C4-2B (cell line): ENCODE results near the gene TUBGCP5.
"Not testable (repeated sequence)": the region's sequence is repeated elsewhere in the genome, so short reads cannot be mapped to it uniquely, and the experiment has no call there.

Experiments used
- H3K27ac ChIP-seq: fragments of 450-650 bp; 2 replicates; pipeline ENCODE4 v1.5.1; 2017
- ZFX ChIP-seq: fragments of 450-650 bp; IDR thresholded peaks from 2 replicates; pipeline ENCODE4 v1.6.1; 2017
- TF ChIP-seq, protein P1 (sequence below): fragments of 450-650 bp; conservative IDR thresholded peaks from 2 replicates; pipeline ENCODE4 v1.5.1; 2017; ENCODE audit warnings: mild to moderate bottlenecking

Gene TUBGCP5

DNA sequence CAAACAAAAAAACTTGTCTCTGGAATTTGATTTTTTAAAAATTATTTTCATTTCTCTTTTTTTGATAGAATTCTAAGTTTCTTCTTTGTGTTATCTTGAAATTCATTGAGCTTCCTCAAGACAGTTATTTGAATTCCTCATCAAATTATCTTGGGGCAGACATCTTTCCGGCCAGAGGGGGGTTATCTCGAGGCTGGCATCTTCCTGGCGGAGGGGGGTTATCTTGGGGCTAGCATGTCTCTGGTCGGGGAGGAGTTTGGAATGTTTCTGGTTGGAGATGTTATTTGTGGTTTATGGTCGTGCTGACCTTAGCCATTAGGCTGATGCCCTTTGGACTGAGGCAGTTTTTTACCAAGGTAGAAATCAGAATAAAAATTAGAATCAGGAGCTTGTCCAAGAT is 15.9 kb upstream of the TUBGCP5 start:
- H3K27ac ChIP-seq = no peak overlapping the region
- TF ChIP-seq, protein P1, sequence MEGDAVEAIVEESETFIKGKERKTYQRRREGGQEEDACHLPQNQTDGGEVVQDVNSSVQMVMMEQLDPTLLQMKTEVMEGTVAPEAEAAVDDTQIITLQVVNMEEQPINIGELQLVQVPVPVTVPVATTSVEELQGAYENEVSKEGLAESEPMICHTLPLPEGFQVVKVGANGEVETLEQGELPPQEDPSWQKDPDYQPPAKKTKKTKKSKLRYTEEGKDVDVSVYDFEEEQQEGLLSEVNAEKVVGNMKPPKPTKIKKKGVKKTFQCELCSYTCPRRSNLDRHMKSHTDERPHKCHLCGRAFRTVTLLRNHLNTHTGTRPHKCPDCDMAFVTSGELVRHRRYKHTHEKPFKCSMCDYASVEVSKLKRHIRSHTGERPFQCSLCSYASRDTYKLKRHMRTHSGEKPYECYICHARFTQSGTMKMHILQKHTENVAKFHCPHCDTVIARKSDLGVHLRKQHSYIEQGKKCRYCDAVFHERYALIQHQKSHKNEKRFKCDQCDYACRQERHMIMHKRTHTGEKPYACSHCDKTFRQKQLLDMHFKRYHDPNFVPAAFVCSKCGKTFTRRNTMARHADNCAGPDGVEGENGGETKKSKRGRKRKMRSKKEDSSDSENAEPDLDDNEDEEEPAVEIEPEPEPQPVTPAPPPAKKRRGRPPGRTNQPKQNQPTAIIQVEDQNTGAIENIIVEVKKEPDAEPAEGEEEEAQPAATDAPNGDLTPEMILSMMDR = no peak
- no peak for TF ChIP-seq ZFX

DNA sequence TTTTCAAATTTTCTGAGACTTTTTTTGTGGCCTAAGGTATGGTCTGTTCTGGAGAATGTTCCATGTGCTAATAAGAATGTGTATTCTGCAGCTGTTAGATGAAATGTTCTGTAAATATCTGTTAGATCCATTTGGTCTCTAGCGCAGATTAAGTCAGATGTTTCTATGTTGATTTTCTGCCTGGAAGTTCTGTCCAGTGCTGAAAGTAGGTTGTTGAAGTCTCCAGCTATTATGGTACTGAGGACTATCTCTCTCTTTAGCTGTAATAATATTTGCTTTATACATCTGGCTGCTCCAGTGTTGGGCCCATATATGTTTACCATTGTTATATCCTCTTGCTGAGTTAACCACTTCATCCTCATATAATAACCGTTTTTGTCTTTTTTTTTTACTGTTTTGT is 13.2 kb upstream of the TUBGCP5 start:
- H3K27ac ChIP-seq = no peak overlapping the region
- TF ChIP-seq, protein P1 = no peak
- no peak for TF ChIP-seq ZFX

DNA sequence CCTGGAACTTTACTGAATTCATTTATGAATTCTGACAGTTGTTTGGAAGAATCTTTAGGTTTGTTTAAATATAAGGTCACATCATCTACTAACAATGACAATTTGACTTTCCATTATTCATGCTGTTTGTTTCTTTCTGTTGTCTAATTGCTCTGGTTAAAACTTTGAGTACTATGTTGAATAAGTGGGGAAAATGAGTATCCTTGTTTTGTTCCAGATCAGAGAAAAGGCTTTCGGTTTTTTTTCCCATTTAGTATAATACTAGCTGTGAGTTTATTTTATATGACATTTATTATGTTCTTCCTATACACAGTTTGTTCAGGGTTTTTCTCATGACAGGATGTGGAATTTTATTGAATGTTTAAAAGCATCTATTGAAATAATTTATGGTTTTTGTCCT is 11.3 kb upstream of the TUBGCP5 start:
- H3K27ac ChIP-seq = no peak overlapping the region
- TF ChIP-seq, protein P1 = no peak
- no peak for TF ChIP-seq ZFX

DNA sequence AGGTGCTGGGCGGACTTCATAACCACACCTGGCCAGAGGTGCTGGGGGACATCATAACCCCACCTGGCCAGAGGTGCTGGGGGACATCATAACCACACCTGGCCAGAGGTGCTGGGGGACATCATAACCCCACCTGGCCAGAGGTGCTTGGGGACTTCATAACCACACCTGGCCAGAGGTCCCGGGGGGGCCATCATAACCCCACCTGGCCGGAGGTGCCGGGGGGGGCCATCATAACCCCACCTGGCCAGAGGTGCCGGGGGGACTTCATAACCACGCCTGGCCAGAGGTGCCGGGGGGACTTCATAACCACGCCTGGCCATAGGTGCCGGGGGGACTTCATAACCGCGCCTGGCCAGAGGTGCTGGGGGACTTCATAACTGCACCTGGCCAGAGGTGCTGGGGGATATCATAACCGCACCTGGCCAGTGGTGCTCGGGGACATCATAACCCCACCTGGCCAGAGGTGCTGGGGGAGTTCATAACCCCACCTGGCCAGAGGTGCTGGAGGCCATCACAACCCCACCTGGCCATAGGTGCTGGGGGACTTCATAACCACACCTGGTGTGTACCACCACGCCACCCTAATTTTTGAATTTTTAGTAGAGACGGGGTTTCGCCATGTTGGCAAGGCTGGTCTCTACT is 10.7 kb upstream of the TUBGCP5 start:
- TF ChIP-seq, protein P1 = no peak
- no peak for TF ChIP-seq ZFX
- H3K27ac ChIP-seq = no peak overlapping the region

DNA sequence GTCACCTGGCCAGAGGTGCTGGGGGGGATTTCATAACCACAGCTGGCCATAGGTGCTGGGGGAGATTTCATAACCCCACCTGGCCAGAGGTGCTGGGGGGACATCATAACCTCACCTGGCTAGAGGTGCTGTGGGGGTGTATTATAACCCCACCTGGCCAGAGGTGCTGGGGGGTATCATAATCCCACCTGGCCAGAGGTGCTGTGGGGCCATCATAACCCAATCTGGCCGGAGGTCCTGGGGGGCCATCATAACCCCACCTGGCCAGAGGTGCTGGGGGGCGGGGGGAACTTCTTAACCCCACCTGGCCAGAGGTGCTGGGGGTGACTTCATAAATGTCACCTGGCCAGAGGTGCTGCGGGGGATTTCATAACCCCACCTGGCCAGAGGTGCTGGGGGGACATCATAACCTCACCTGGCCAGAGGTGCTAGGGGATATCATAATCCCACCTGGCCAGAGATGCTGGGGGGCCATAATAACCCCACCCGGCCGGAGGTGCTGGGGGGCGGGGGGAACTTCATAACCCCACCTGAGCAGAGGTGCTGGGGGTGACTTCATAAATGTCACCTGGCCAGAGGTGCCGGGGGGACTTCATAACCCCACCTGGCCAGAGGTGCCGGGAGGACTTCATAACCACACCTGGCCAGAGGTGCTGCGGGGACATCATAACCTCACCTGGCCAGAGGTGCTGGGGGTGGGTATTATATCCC is 9.4 kb upstream of the TUBGCP5 start:
- H3K27ac ChIP-seq = not testable (repeated sequence)

DNA sequence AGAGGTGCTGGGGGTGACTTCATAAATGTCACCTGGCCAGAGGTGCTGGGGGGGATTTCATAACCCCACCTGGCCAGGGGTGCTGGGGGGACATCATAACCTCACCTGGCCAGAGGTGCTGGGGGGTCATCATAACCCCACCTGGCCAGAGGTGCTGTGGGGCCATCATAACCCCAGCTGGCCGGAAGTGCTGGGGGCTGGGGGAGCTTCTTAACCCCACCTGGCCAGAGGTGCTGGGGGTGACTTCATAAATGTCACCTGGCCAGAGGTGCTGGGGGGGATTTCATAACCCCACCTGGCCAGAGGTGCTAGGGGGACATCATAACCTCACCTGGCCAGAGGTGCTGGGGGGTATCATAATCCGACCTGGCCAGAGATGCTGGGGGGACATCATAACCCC is 4.6 kb upstream of the TUBGCP5 start:
- H3K27ac ChIP-seq = not testable (repeated sequence)

DNA sequence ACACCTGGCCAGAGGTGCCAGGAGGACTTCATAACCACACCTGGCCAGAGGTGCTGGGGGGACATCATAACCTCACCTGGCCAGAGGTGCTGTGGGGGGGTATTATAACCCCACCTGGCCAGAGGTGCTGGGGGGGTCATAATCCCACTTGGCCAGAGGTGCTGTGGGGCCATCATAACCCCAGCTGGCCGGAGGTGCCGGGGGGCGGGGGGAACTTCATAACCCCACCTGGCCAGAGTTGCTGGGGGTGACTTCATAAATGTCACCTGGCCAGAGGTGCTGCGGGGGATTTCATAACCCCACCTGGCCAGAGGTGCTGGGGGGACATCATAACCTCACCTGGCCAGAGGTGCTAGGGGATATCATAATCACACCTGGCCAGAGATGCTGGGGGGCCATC is 4.2 kb upstream of the TUBGCP5 start:
- H3K27ac ChIP-seq = not testable (repeated sequence)

DNA sequence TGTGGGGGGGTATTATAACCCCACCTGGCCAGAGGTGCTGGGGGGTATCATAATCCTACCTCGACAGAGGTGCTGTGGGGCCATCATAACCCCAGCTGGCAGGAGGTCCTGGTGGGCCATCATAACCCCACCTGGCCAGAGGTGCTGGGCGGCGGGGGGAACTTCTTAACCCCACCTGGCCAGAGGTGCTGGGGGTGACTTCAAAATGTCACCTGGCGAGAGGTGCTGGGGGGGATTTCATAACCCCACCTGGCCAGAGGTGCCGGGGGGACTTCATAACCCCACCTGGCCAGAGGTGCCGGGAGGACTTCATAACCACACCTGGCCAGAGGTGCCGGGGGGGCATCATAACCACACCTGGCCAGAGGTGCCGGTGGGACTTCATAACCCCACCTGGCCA is 2.4 kb upstream of the TUBGCP5 start:
- not testable (repeated sequence) for H3K27ac ChIP-seq

DNA sequence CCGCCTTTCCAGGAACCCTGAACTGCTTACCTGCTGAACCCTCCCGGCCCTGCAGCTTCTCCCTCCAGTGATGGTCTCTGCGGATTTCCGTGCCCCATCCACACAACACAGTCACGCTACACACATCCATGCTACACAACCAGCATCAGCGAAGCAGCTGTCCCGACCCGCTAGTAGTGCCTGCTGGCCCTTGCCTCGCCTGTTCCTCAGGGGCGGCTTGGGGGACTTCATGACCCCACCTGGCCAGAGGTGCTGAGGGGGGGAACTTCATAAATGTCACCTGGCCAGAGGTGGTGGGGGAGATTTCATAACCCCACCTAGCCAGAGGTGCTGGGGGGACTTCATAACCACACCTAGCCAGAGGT is 530 bp upstream of the TUBGCP5 start:
- TF ChIP-seq, protein P1 = no peak; the same call in 1 of the 2 replicates
- no peak for TF ChIP-seq ZFX
- H3K27ac ChIP-seq = peak overlapping the region; percentile 92
